ENCODE results near the gene MORF4L2.
"Not testable (repeated sequence)": the region's sequence is repeated elsewhere in the genome, so short reads cannot be mapped to it uniquely, and the experiment has no call there.

The MORF4L2 gene

DNA sequence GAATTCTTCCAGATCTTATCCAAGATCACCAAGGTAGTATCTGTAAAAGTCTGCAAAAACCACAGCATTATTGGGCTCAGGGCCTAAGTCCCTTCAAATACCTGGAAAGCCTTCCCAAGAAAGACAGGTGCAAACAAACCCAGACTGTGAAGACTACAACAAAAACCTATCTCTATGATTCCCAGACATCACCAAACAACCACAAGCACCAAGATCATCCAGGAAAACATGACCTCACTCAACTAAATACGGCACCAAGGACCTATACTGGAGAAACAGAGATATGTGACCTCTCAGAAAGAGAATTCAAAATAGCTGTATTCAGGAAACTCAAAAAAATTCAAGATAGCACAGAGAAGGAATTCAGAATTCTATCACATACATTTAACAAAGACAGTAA lies 42.4 kb downstream of the MORF4L2 start:
- Histone ChIP-seq H3K4me3 (ENCODE audit: control insufficient read depth in 1 of 7, extremely low read depth in 1 of 7, insufficient read depth in 4 of 7, low read depth in 2 of 7, low read length in 6 of 7) (no peak overlapping the region), H3K4me1 (ENCODE audit: control extremely low read depth in 1 of 4, control insufficient read depth in 4 of 4, insufficient read depth in 4 of 4, low read length in 3 of 4) (no peaks in the 10 kb centered on the region), H3K27ac (ENCODE audit: insufficient read depth in 1 of 2, low read depth in 1 of 2, low read length in 2 of 2, poor library complexity in 1 of 2, severe bottlenecking in 2 of 2) (no peak overlapping the region), H3K27me3 (replicated peaks in 2 of 5; ENCODE audit: control insufficient read depth in 4 of 5, insufficient read depth in 5 of 5, low read length in 4 of 5) (no peaks in the 10 kb centered on the region), H3K9me3 (ENCODE audit: control extremely low read depth in 1 of 5, control insufficient read depth in 4 of 5, insufficient read depth in 2 of 5, low read depth in 1 of 5, low read length in 4 of 5) (no peaks in the 10 kb centered on the region), H3K36me3 (ENCODE audit: control insufficient read depth in 4 of 4, insufficient read depth in 4 of 4, low read length in 3 of 4) (no peaks in the 10 kb centered on the region)
- DNase-seq, result no peak
- no CpG with 5 or more reads among the region's 1 CpG for WGBS (ENCODE audit: insufficient coverage)
- CTCF ChIA-PET, result interaction anchor here (1.8 kb wide), 1 partner anchor 14 kb away, joined by 5 read pairs; no protein-coding TSS in a partner anchor
- POLR2A ChIA-PET, result no interaction called here

DNA sequence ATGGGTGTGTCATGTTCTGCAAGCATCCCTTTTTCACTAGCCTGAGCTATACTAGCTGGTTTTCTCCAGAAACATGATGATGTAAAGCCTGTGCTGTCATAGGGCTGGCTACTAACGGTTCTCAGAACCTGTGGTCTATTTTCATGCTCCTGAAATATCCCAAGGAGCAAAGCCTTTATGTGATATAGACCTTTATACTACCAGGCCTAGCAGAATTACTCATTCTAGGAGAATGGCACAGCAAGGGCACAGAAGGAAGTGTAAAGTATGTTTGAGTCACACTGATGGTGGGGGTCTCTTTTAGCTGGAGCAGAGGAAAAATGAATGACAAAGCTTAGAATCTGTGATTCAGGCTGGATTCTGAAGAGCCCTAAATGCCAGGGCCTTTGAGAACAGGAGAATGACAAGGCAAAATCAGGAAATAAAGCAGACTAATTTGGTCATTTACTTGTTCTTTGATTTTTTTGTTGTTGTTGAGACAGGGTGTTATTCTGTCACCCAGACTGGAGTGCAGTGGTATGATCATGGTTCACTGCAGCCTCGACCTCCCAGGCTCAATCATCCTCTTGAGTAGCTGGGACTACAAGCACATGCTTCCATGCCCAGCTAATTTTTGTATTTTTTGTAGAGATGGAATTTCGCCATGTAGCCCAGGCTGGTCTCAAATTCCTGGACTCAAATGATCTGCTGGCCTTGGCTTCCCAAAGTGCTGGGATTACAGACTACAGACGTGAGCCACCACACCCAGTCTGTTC lies 45.9 kb downstream of the MORF4L2 start:
- Histone ChIP-seq H3K4me1 (ENCODE audit: control extremely low read depth in 1 of 4, control insufficient read depth in 4 of 4, insufficient read depth in 4 of 4, low read length in 3 of 4) (no peaks in the 10 kb centered on the region), H3K4me3 (ENCODE audit: control insufficient read depth in 1 of 7, extremely low read depth in 1 of 7, insufficient read depth in 4 of 7, low read depth in 2 of 7, low read length in 6 of 7) (no peak overlapping the region), H3K27me3 (replicated peaks in 2 of 5; ENCODE audit: control insufficient read depth in 4 of 5, insufficient read depth in 5 of 5, low read length in 4 of 5) (no peaks in the 10 kb centered on the region), H3K36me3 (ENCODE audit: control insufficient read depth in 4 of 4, insufficient read depth in 4 of 4, low read length in 3 of 4) (no peaks in the 10 kb centered on the region), H3K9me3 (ENCODE audit: control extremely low read depth in 1 of 5, control insufficient read depth in 4 of 5, insufficient read depth in 2 of 5, low read depth in 1 of 5, low read length in 4 of 5) (no peaks in the 10 kb centered on the region), H3K27ac (ENCODE audit: insufficient read depth in 1 of 2, low read depth in 1 of 2, low read length in 2 of 2, poor library complexity in 1 of 2, severe bottlenecking in 2 of 2) (no peak overlapping the region)
- DNase-seq, result no peak
- ChIA-PET CTCF (interaction anchor here (1.5 kb wide), 1 partner anchor 11 kb away, joined by 4 read pairs; no protein-coding TSS in a partner anchor), POLR2A (interaction anchor here (0.6 kb wide), 1 partner anchor 85 kb away, joined by 3 read pairs; no protein-coding TSS in a partner anchor)
- 88% methylated on average over 2 of the region's 4 CpGs for WGBS (ENCODE audit: insufficient coverage)

DNA sequence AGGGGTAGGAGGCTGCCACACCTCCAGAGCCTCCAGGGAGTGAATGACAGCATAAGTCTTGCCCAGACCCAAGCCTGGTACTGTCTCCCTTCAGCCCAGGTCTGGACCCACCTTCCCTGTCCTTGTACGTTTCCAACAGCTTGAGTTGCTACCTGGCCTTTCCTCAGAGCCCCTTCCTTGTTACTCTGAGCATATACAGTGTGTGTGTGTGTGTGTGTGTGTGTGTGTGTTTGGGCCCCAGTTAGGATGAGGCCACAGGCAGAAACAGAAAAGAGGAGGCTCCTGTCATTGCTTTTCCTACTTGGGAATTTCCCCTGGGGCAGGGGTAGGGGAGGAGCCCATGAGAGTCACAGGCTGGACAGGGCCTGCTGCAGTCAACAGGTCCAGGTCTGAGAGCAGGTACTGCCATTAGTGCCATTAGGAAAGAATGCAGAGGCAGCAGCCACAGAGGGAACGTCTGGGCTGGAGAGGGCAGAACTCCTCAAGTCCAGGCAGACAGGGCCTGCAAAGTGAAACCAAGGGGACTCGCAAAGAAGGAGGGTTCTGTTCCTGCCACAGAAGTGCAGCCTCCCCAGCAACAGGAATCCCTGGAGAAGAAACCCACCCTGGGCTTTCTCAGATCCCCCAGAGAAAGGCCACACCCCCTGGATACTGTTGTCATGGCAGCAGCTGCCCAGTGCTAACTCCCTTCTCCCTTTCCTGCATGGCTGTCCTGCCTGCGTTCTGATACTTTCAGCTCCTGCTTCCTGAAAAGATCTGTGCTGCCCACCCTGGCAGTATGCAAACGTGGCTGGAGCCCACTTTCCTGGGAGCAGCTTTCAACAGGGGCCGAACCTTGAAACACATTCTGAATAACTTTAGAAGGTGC lies 47.8 kb downstream of the MORF4L2 start:
- WGBS (ENCODE audit: insufficient coverage), result 31% methylated on average over 5 of the region's 6 CpGs
- H3K4me3 ChIP-seq (ENCODE audit: control insufficient read depth in 1 of 7, extremely low read depth in 1 of 7, insufficient read depth in 4 of 7, low read depth in 2 of 7, low read length in 6 of 7), result peak overlapping the region in 1 of 7 experiments; percentile 11
- H3K36me3 ChIP-seq (ENCODE audit: control insufficient read depth in 4 of 4, insufficient read depth in 4 of 4, low read length in 3 of 4); H3K27ac ChIP-seq (ENCODE audit: insufficient read depth in 1 of 2, low read depth in 1 of 2, low read length in 2 of 2, poor library complexity in 1 of 2, severe bottlenecking in 2 of 2); H3K4me1 ChIP-seq (ENCODE audit: control extremely low read depth in 1 of 4, control insufficient read depth in 4 of 4, insufficient read depth in 4 of 4, low read length in 3 of 4); H3K27me3 ChIP-seq (replicated peaks in 2 of 5; ENCODE audit: control insufficient read depth in 4 of 5, insufficient read depth in 5 of 5, low read length in 4 of 5); H3K9me3 ChIP-seq (ENCODE audit: control extremely low read depth in 1 of 5, control insufficient read depth in 4 of 5, insufficient read depth in 2 of 5, low read depth in 1 of 5, low read length in 4 of 5): not testable (repeated sequence)
- peak in 1 of 3 donors; percentile 11 for DNase-seq
- POLR2A ChIA-PET, result interaction anchor here (0.6 kb wide), 1 partner anchor 9 kb away, joined by 3 read pairs; no protein-coding TSS in a partner anchor
- CTCF ChIA-PET, result interaction anchor here (0.9 kb wide), 1 partner anchor 28 kb away, joined by 3 read pairs; no protein-coding TSS in a partner anchor

DNA sequence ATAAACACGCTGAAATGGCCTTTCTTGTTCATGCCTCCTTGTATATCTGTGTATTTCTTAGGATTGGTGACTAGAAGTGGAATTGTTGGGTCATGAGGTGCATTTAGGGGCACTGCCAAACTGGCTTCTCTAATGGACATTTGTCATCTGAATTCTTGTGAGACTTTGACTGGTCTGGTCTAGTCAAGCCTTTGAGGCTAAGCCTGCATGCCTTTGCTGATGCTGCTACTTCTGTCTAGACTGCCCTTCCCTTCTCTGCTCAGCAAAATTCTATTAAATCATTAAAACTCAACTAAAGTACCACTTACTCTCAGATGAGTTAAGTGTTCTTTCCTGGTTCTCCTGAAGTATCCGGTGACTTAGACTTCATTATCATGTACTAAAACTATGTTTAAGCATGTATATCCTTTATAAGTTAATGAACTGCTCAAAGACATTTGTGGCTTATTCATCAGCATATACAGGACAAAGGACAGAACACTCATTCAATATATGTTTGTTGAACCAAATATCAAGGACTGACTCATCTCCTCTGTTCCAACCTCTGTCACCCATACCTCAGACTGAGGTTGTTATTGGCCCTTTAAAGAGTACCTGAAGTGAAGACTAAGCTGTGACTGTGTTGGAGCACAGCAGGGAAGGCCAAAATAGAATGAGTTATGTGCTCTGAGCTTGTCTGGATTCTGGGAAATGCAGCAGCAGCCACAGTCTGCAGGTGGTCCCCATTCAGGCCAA lies 48.7 kb downstream of the MORF4L2 start:
- ChIA-PET POLR2A (no interaction called here), CTCF (no interaction called here)
- no peak overlapping the region for H3K27ac ChIP-seq (ENCODE audit: insufficient read depth in 1 of 2, low read depth in 1 of 2, low read length in 2 of 2, poor library complexity in 1 of 2, severe bottlenecking in 2 of 2)
- H3K9me3 ChIP-seq (ENCODE audit: control extremely low read depth in 1 of 5, control insufficient read depth in 4 of 5, insufficient read depth in 2 of 5, low read depth in 1 of 5, low read length in 4 of 5), result no peaks in the 10 kb centered on the region
- H3K27me3 ChIP-seq (replicated peaks in 2 of 5; ENCODE audit: control insufficient read depth in 4 of 5, insufficient read depth in 5 of 5, low read length in 4 of 5), result peaks cover 0 to 9% (median 0%) of the 10 kb centered on the region in 5 experiments
- no peak overlapping the region for H3K4me3 ChIP-seq (ENCODE audit: control insufficient read depth in 1 of 7, extremely low read depth in 1 of 7, insufficient read depth in 4 of 7, low read depth in 2 of 7, low read length in 6 of 7)
- no peaks in the 10 kb centered on the region for H3K4me1 ChIP-seq (ENCODE audit: control extremely low read depth in 1 of 4, control insufficient read depth in 4 of 4, insufficient read depth in 4 of 4, low read length in 3 of 4)
- no CpG with 5 or more reads among the region's 2 CpGs for WGBS (ENCODE audit: insufficient coverage)
- no peaks in the 10 kb centered on the region for H3K36me3 ChIP-seq (ENCODE audit: control insufficient read depth in 4 of 4, insufficient read depth in 4 of 4, low read length in 3 of 4)
- no peak for DNase-seq

DNA sequence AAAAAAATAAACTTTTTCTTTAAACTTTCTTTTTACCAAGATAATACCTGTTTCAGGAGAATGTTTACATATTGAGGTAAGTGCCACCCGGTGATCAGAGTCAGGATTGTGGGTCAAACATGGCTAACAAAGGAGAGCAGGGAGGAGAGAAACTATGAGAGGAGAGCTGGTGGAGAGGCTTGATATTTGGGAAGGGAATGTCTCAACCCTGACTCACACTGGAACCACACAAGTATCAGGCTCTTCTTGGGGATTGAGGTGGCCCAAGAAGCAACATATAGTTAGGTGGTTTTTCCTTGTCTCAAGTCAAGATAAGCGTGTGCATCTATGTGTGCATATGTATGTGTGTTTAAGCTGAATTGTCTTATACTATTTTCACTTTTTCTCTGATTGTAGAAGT lies 51.1 kb downstream of the MORF4L2 start:
- Histone ChIP-seq H3K4me3 (ENCODE audit: control insufficient read depth in 1 of 7, extremely low read depth in 1 of 7, insufficient read depth in 4 of 7, low read depth in 2 of 7, low read length in 6 of 7) (no peak overlapping the region), H3K9me3 (ENCODE audit: control extremely low read depth in 1 of 5, control insufficient read depth in 4 of 5, insufficient read depth in 2 of 5, low read depth in 1 of 5, low read length in 4 of 5) (no peaks in the 10 kb centered on the region), H3K27ac (ENCODE audit: insufficient read depth in 1 of 2, low read depth in 1 of 2, low read length in 2 of 2, poor library complexity in 1 of 2, severe bottlenecking in 2 of 2) (no peak overlapping the region), H3K36me3 (ENCODE audit: control insufficient read depth in 4 of 4, insufficient read depth in 4 of 4, low read length in 3 of 4) (peaks cover 0 to 3% (median 0%) of the 10 kb centered on the region in 4 experiments), H3K27me3 (replicated peaks in 2 of 5; ENCODE audit: control insufficient read depth in 4 of 5, insufficient read depth in 5 of 5, low read length in 4 of 5) (peaks cover 0 to 14% (median 0%) of the 10 kb centered on the region in 5 experiments), H3K4me1 (ENCODE audit: control extremely low read depth in 1 of 4, control insufficient read depth in 4 of 4, insufficient read depth in 4 of 4, low read length in 3 of 4) (no peaks in the 10 kb centered on the region)
- POLR2A ChIA-PET, result no interaction called here
- no peak for DNase-seq
- 60% methylated on average over 1 of the region's 2 CpGs for WGBS (ENCODE audit: insufficient coverage)
- CTCF ChIA-PET, result no interaction called here

DNA sequence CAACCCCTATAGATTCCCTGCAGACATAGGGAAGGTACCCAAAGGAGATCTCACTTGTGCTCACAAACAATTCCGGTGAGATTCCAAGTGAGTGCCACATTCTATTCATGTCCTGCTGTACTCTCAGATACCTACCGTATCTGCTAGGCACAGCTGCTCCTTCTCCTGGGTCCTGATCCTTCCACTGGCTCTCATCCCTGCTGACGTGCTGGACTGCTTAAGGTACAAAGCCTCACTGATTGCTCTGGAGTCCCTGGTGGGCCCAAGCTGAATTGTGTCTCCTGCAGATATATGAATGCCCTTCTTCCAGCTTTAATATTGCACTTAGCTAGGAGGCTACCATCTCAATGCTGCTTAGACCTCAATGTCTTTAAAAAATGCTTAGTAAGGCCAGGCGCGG lies 55.4 kb downstream of the MORF4L2 start:
- Histone ChIP-seq H3K4me1 (ENCODE audit: control extremely low read depth in 1 of 4, control insufficient read depth in 4 of 4, insufficient read depth in 4 of 4, low read length in 3 of 4) (peaks cover 0 to 7% (median 0%) of the 10 kb centered on the region in 4 experiments), H3K27ac (ENCODE audit: insufficient read depth in 1 of 2, low read depth in 1 of 2, low read length in 2 of 2, poor library complexity in 1 of 2, severe bottlenecking in 2 of 2) (no peak overlapping the region), H3K36me3 (ENCODE audit: control insufficient read depth in 4 of 4, insufficient read depth in 4 of 4, low read length in 3 of 4) (peaks cover 0 to 3% (median 0%) of the 10 kb centered on the region in 4 experiments), H3K9me3 (ENCODE audit: control extremely low read depth in 1 of 5, control insufficient read depth in 4 of 5, insufficient read depth in 2 of 5, low read depth in 1 of 5, low read length in 4 of 5) (no peaks in the 10 kb centered on the region), H3K4me3 (ENCODE audit: control insufficient read depth in 1 of 7, extremely low read depth in 1 of 7, insufficient read depth in 4 of 7, low read depth in 2 of 7, low read length in 6 of 7) (no peak overlapping the region), H3K27me3 (replicated peaks in 2 of 5; ENCODE audit: control insufficient read depth in 4 of 5, insufficient read depth in 5 of 5, low read length in 4 of 5) (peaks cover 0 to 30% (median 0%) of the 10 kb centered on the region in 5 experiments)
- 97% methylated on average over 5 of the region's 5 CpGs for WGBS (ENCODE audit: insufficient coverage)
- DNase-seq, result no peak
- ChIA-PET POLR2A (no interaction called here), CTCF (interaction anchor here (1.0 to 1.7 kb wide), 4 partner anchors 13 to 98 kb away, joined by 3 to 12 read pairs (median 5); no protein-coding TSS in a partner anchor)
